UCSD-AML1 (cell line): ENCODE data around the gene BIN1.

ENCODE experiments used
- DNase-seq: peaks from one replicate; lab custom pipeline; 2025; ENCODE audit not compliant: unreplicated experiment; lab: John Stamatoyannopoulos, UW

Gene BIN1

DNA sequence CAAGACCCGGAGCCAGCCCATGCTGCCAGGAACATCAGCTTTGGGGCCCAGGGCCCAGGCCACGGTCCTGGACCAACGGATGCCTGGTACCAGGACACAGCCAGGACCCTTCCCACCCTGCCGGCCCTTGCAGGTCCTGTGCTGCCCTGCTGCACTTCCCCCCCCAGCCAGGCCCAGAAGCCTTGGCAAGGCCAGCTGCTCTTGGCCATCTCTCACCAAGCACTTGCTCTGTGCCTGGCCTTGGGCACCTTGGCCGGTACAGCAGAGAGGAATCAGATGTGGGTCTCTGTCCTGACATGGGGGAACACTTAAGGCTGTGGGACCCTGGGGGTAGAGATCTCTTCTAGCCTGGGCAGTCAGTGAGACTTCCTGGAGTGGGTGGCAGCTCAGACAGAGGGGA, 28.9 kb downstream of the BIN1 start:
- no peak for DNase-seq

DNA sequence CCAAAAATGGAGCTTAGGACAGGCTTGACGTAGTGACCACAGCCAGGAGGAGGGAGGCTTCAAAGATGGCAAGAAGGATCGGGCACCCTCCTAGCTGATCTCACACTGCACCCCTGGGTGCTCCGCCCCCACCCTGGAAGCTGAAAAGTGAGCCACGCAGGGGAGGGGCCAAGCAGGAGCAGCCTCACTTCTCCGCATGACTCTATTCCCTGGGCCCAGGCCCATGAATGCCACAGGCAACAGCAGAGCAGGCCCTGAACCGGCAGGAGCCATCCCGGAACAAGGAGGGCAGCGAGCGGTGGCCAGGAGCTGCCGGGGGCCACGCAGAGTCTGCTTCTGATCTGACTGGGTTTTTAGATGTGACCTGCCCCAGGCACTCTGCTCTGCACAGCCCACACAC, 30.0 kb downstream of the BIN1 start:
- no peak for DNase-seq

- DNase-seq, result no peak
Observed at GRCh38 chr2:127076290-127076689, 30.7 kb downstream of the BIN1 start.

GRCh38 chr2:127075821-127076220, 31.1 kb downstream of the BIN1 start:
- DNase-seq, result no peak

GRCh38 chr2:127074936-127075335, 32.0 kb downstream of the BIN1 start:
- DNase-seq, result no peak

DNA sequence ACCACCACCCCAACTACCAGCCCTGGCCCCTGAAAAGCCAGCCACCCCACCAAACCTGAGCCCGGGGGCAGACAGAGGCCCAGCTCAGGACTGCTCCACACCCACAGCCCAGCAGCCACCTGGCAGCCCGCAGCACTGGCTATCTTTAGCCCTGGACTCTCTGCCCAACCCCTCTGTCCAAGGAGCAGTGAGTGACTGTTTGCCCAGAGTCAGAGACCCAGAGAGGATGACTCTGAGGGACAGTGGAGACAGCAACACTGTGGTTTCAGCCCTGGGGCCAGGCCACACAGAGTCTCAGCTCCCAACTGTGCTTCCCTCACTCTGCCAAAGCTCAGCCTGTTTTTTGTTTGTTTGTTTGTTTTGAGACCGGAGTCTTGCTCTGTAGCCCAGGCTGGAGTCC, 32.6 kb downstream of the BIN1 start:
- DNase-seq, result no peak

DNA sequence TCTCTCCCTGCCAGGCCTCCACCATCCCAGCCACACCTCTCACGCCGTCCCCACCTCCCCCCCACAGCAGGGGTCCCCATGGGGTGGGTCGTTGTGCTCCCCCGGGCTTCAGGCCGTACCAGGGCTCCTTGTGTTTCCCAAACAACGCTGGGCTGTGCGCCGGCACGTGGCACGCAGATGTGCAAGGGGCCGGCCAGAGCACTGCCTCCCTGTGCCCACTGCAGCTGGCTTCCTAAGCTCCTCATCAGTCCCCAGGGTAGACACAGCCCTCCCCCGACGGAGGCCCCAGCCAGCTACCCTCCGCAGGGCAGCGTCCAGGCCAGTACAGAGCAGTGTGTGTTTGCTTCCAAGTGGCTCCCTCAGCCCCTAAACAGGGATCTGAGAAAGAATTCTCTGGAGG, 34.0 kb downstream of the BIN1 start:
- no peak for DNase-seq

DNA sequence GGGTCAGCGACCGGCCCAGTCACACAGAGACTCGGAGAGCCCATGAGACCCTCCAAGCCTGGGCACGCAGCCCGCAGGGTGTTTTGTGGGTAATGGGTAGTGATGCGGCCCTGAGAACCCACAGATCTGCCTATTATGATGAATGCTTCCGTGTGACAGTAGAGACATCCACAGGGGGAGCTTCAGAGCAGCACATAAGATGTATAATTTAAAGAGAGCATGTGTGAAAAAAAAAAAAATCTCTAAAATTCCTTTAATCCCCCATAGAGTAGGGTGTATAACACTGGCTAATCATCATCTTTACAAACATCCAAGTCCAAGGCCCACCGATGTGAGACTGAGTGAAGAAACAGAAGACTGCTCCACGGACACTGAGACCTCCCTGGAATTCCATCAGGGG, 34.6 kb downstream of the BIN1 start:
- no peak for DNase-seq

- DNase-seq, result no peak
Observed at GRCh38 chr2:127071901-127072328, 35.0 kb downstream of the BIN1 start.

DNA sequence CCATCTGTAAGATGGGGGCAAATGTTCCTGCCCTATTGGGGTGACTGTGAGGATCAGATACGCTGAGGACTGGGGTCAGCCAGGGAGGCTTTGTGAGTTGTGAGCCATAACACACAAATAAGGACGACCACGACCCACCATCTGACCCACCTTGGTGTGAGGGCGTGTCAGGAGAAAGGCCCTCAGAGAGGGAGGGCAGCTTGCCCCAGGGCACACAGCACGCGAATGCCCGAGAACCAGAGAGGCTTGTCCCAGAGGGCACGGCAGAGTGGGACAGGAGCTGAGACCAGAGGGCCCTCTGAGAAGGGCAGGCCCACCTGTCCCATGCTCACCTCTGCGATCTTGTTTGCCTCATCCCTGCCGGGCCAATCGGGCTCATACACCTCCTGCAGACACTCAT, 36.7 kb downstream of the BIN1 start:
- DNase-seq, result no peak

DNA sequence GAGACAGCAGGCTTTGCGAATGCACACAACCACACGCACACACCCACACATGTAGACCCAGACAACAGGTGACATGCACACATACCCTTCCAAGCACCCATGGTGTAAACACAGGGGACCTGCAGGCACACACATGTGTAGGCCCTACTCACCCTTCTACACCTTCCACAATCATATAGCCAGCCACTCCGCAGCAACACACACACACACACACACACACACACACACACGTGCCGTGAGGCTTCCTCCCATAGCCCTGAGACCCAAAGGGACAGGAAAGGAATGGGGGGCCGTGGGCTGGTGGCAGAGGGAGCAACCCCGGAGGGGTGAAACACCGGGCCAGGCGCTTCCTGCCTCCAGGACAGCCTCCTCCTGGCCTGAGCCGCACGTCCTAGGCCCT, 37.4 kb downstream of the BIN1 start:
- DNase-seq, result peak; percentile 44

GRCh38 chr2:127069003-127069402, 38.0 kb downstream of the BIN1 start:
- DNase-seq, result peak; percentile 26

DNA sequence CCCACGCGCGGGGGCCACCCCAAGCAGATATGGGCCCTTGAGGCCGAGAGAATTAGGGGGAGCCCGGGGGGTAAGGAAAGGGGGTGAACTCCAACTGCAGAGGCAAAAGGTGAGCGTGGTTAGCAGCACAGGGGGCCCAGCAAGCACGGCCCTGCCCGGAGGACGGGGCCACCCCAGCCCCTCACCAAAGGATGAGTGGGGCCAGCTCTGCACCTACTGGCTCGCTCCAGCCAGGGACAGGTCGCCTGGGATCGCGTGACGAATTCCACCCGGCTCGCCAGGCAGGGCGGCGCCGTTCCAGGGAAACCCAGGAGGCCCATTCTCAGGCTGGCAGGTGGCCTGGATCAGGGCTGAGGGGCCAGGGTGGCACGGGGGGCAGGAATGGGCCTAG, 38.6 kb downstream of the BIN1 start:
- no peak for DNase-seq

- peak; percentile 59 for DNase-seq
Observed at GRCh38 chr2:127067620-127068350, 39.2 kb downstream of the BIN1 start.

GRCh38 chr2:127066942-127067341, 40.0 kb downstream of the BIN1 start:
- DNase-seq, result no peak

GRCh38 chr2:127065940-127066318, 41.0 kb downstream of the BIN1 start:
- no peak for DNase-seq

GRCh38 chr2:127065299-127065939, 41.5 kb downstream of the BIN1 start:
- DNase-seq, result no peak

DNA sequence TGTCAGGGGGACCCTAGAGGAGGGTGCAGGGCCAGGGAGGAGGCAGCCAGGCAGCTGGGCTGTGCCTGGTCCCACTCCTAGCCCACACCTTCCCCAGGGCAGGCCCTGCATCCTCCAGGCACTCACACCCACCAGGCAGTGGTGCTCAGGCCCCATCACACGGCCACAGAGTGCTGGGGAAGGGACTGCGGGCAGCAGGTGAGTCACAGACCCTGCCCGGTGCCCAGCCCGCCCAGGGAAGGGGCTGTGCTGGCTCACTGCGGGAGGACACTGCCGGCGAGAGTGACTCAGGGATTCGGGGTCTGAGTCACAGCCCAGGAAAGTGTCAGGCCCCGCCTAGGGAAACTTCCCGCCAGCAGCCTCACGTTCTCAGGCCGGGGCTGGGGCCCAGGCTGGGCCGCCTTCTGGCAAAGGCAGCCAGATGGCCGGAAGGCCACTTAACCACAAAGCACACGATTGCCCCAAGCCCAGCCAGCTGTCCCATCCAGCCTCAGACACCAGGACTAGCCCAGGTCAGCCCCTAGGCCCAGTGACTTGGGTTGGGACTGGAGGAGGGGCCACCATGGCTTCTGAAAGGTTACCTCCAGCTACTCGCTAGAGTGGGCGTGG, 42.2 kb downstream of the BIN1 start:
- DNase-seq, result peak; percentile 91

- no peak for DNase-seq
Observed at GRCh38 chr2:127063701-127064590, 43.0 kb downstream of the BIN1 start.

GRCh38 chr2:127061375-127062273, 45.3 kb downstream of the BIN1 start:
- peak; percentile 76 for DNase-seq
